Superior temporal gyrus (tissue), 1 donor: ENCODE data around the gene C1QTNF12.

Experiments used
- DNase-seq: peaks from one replicate; pipeline ENCODE4 v3.0.0-alpha.2; 2016; ENCODE audit errors: extremely low spot score

The C1QTNF12 gene

DNA sequence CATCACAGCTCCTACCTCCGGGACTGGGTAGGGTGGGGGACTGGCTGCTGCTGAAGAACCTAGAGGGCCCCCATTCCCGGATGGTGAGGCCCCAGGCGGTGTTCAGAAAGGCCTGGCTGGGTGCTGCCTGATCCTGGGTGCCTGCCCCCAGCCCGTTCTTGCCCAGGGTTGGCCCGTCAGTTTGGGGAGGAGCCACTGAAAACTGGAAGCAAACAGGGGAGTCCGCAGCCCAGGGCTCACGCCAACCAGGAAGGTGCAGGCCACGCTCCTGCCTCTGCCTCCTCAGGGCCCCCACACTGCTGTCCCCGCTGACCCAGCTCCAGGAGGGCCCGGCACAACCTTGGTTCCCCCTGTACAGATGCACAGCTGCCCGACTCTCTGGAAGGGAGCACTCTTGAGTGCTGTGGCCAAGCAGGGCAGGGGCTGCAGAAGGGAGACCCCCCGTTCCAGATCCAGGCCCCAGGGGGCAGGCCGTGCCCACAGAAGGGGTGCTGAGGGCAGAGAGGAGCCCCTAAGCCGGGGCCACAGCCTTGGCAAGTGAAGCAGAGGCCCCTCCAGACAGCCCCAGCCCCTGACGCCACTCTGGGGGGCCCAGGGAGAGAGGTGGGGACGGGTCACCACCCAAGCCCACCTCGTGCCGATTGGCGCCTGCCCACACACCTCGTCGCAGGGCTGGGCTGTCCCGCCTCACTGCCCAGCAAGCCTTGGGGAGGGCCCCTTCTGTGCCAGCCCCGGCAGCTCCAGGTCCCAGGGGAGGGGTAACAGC lies 5.5 kb downstream of the C1QTNF12 start:
- no peak for DNase-seq

- no peak for DNase-seq
These were observed 6.2 kb downstream of the C1QTNF12 start for GRCh38 chr1:1240348-1240732.

- no peak for DNase-seq
These were observed 6.7 kb downstream of the C1QTNF12 start for GRCh38 chr1:1239614-1240347.

DNA sequence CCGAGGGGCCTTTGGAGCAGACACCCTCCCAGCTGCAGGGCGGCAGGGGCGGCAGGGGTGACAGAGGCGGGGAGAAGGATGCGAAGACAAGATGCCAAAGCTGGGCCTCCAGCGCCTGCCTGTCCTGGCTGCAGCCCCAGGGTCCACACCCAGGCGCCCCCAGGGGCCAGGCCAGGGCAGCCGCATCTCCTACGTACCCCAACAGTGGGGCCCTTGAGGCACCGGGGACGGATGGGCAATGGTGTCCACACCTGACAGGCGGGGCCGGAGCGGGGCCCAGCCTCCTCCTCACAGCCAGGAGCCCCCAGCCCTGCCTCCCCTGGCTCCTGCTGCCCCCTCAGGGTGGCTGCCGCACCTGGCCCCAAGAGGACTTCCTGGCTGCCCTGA lies 7.3 kb downstream of the C1QTNF12 start:
- DNase-seq, result no peak

- no peak for DNase-seq
These were observed 7.8 kb downstream of the C1QTNF12 start for GRCh38 chr1:1238702-1239178.

DNA sequence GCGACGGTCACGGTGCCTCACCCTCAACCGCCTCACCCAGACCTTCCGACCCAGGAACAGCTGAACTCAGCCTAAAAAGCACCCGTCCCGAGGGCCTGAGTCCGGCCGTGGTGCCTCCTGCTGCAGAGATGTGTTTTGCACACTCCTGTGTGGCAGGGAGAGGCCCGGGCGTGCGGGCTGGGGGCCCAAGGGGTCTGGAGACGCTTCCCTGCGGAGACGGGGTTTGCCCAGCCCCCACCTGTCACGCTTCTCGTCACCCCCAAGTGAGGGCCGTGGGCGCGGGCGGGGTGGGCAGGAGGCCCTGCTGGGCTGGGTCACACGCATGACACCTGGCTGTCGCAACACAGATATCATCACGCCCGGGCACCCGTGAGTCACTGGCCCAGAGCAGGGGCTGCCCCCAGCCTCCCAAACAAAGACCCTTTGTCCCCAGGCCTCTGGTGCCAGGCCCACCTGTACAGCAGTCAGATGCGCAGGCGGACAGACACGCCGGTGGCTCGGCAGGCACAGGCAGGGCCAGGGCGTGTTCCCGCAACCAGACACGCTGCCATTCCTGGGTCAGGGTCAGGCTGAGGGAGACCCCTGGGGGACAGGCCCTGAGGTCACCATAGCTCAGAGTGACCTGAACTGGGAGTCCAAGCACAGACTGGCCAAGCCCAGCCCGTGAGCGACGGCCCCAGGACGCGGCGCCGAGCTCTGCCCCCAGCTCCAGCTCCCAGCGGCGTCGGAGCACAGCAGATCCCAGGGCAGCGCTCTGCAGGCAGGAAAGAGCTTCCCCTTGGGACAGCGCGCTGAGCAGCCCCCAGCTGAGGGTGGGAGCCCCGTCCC lies 8.4 kb downstream of the C1QTNF12 start:
- DNase-seq, result no peak

DNA sequence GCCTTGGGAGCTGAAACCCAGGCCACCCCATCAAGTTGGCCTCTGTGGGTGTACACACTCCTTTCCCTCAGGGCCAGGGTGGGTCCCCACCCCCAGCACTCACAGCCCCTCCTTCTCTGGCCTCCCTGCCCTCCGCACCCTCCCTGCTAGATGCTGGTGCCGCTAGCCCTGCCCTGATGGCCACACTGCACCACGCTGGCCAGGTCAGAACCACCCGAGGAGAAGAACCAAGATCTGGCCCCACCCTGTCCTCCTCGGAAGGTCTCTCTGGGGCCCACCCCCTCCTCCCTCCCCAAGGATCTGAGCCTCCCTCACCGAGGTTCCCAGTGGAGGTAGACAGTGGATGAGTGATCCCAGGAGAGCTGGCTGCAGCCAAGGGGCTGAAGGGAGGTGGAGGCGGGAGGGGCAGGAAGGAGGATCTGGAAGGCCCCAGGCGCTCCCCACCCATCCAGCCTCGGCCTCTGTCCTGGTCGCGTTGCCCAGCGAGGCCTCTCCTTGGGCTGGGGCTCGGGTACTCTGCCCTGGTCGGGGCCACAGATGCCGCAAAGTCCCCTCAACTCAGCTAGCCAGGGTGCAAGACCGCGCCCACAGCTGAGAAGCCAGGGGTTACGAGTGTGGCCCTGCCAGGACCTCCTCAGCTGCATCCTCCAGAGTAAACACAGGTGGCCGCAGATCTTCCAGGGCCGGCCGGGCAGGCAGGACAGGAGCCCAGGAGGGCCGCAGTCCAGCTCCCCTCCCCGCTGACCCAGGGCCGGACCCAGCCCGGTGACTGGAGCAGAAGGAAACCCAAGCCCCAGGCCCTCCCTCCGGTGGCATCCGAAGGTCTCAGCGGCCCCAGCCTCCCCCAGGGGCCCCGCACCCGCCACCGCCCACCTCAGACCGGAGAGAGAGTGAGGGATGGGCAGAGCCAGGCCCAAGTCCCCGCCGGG lies 9.3 kb downstream of the C1QTNF12 start:
- DNase-seq, result no peak

DNA sequence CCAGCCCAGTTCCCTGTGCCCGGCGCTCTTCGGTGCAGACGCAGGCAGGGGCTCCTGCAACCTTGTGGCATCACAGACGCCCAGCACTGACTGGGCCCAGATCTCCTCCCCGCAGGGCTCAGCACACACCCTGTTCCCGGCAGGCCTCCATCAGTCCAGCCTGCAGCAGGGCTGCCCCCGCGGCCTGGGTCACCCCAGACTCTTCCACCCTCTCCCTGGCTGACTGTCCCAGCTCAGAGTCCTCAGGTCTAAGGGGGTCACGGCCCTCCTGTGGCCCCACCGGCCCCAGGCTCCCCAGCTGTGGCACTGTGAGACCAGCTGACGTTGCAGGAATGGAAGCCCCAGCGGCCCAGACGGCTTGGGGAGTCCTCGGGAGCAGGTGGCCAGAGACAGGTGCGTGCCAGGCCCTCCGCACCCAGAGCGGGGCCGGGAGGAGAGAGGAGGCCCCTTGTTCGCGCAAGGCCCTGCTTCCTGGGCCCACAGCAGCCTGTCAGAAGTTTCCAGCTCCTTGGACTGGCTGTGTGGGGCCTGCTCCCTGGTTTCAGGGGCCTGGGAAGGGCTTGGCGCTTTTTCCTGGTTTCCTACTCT lies 10.3 kb downstream of the C1QTNF12 start:
- DNase-seq, result no peak

- DNase-seq, result no peak
These were observed 11.3 kb downstream of the C1QTNF12 start for GRCh38 chr1:1235016-1235744.

DNA sequence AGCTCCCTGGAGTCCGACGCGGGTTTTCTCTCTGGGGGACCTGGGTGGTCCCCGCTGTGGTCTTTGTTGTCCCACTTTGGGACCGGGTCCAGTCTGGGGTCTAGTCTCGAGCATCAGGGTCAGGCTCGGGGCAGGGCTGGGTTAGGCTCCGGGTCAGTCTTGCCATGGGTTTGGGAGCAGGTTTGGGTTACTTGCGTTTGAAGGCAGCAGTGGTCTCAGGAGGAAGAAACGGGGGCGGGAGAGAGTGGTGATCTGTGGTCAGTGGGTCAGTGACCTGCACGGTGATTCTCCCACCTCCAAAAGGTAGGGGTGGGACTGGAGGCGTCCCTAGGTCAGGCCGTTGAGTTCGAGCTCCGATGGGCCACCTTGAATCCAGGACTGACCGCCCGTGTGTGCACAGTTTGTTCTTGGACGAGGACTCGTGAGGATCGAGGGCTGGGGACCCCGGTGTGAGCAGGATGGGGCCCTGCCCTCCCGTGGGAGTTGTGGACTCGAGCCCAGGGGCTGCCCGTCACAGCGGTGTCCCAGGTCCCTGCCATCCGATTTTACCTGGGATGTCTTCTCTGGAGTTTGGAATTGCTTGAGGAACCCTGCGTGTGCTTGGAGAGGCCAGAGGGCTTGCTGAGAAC lies 12.2 kb downstream of the C1QTNF12 start:
- DNase-seq, result no peak

DNA sequence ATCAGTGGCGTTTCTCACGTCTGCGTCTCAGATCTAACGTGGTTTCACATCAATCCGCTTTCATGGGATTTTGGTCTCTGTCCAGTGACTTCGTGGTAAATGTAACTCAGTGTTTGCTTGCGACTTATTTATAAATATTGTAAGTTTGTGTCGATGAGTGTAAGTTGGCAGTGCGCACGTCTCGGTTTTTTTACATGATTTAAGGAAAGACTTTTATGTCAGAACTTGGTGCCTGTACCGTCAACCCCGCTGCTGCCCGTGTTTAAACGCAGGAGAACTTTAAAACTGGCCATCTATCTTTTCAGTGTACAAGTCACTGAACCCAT lies 13.0 kb downstream of the C1QTNF12 start:
- DNase-seq, result no peak

DNA sequence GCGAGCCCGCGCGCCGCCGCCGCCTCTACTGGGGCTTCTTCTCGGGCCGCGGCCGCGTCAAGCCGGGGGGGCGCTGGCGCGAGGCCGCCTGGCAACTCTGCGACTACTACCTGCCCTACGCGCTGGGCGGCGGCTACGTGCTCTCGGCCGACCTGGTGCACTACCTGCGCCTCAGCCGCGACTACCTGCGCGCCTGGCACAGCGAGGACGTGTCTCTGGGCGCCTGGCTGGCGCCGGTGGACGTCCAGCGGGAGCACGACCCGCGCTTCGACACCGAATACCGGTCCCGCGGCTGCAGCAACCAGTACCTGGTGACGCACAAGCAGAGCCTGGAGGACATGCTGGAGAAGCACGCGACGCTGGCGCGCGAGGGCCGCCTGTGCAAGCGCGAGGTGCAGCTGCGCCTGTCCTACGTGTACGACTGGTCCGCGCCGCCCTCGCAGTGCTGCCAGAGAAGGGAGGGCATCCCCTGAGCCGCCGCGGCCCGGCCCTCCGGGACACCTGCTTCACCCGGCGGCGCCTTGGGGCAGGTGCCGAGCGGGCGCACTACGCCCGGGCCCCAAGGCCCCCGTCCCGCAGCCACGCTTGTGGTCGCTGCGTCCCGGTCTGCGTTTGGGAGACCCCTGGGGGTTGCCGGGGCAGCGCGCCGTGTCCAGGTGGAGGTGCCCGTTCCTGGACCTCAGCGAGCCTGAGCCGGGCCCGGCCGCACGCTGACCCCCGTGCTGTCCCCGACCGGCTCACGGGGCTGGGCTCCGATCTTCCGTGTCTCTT lies 13.5 kb downstream of the C1QTNF12 start:
- no peak for DNase-seq

- DNase-seq, result no peak
These were observed 14.2 kb downstream of the C1QTNF12 start, which contains the start of gene B3GALT6 for GRCh38 chr1:1232208-1232795. B3GALT6 (plus strand) TSS chr1:1232237; CDS start chr1:1232279, 42 bp downstream.

DNA sequence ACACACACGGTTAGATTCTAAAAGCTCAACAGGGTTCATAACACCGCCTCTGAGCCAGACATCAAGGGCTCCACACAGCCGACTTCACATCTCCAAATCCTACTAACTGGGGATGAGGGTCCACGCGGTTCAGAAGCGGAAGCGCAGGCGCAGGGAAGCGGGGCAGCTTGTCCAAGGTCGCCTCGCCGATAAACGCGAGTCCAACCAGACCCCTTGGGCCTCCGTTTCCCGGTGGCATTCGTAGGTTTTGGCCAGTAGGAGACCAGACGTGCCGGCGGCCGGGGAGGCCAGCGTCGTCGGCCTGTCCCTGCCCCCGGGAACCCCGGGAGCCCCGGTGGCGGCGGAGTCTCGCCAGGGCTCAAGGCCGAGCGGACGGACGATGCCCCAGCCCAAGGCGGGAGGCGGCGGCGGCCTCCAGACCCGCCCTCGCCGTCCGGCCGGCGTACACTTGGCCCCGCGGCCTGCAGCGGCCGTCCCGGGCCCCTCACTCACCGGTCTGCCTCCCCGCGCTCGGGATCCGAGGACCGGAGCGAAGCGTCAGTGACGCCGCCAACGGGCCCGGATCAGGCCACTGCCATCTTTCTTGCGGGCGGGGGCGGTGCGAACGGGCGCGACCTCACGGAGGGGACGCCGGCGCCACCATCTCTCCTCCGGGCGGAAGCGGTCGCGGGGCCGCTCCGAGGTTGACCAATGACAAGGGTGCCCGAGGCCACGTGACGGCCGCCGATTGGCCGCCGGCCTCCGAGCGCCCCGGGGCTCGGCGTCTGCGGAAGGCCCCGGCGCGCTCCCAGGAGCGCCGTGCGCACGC lies 14.9 kb downstream of the C1QTNF12 start, which contains the start of gene SDF4:
Gene SDF4, minus strand, starts transcription at position 602 of the 808 bp plus-strand sequence. CDS start 3,229 bp downstream, outside the sequence.
- DNase-seq, result peak; percentile 95

GRCh38 chr1:1230656-1231399 lies 15.7 kb downstream of the C1QTNF12 start:
- DNase-seq, result no peak

DNA sequence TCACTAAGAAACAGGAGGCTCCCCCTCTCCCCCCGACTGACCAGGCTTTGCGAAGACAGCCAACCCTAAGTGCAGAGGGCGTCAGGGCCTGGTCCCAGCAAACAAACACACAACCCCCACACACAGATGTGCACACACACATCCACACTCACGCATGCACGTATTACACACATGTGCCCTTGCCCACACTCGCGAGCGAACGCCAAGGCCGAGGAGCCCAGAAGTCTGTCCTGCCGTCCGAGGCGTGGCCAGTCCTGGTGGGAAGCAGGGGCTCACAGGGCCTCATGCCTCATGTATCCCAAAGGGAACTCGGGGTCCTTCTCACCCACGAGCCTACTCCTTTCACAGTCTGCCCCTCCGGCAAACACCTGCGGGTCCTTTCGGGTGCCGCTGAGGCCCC lies 16.8 kb downstream of the C1QTNF12 start:
- no peak for DNase-seq
